Measurements from ENCODE around the gene TGIF2LY. TPM values are rescaled to one million over a fixed set of nuclear protein-coding genes. Genes with fewer than 3 reads are reported as not detected.

The TGIF2LY gene
- total RNA-seq, result not detected in 2 replicates

DNA sequence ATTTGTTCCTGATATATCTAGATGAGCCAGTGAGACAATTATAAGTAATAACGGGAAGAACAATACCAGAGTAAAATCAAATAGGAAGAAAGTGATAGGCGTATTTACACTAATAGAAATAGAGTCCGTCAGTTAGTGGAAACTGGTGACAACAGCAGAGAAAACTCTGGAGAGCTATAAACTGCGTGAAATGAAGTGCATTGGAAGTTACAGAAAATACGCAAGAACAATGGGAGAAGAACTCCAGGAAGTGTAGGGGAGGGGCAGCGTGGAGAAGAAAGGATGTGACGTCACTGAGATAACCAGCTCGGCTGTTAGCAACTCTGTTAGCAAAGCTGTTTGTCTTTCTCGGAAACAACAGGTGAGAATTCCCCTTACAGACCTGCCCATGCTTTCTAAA lies at the start of gene TGIF2LY:
Gene TGIF2LY (plus strand): TSS at position 301 of the 400 bp plus-strand sequence. CDS start 178 bp downstream, outside the sequence.

Small RNA genes within 50 kb of the gene (small RNA-seq; reads per million reads assigned to genes)
- gene PRRC2CP1, result not detected

All from articular chondrocyte of knee joint (primary cell).